GM21515 (cell line): Measurements from ENCODE around the gene MTMR12.

Experiments
- ATAC-seq: cut with Tn5 transposase; IDR thresholded peaks from one replicate; pipeline ENCODE4 v1.9.1; 2021; ENCODE audit not compliant: unreplicated experiment

Gene MTMR12

DNA sequence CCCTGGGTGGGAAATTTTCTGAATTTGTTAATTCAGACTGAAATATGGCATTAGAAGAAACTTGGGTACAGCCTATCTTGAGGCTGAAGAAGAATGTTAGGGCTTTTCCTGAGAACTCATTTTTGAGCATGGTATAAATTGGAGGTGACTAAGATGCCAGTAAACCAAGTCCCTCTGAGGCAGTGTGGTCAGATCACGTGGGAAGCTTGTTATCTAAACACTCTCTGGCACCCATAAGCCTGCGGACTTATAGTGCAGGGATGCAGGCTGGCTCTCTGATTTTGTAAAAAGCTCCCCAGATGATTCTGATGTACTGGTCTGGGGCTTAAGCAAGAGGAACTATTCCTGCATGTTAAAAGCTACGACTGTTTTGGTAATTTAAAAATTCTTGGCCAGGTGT lies 34.3 kb downstream of the MTMR12 start:
- no peak for ATAC-seq

DNA sequence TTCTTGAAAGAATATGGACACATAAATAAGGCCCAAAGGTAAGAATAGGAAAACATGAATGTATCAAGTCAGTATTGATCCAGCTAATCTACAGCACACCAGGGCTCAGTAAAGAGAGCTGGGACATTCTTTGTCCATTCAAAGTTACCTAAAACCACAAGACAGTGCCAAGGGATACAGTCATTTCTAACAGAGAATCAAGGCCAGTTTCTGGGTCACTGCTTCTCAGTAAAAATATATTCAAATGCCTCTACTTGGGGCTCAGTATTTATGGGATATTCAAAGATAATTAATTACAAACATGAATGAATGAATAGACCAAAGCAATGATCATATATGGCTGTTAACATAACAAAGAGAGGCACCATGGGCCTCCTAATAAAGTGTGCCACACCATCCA lies 34.9 kb downstream of the MTMR12 start:
- ATAC-seq: no peak

DNA sequence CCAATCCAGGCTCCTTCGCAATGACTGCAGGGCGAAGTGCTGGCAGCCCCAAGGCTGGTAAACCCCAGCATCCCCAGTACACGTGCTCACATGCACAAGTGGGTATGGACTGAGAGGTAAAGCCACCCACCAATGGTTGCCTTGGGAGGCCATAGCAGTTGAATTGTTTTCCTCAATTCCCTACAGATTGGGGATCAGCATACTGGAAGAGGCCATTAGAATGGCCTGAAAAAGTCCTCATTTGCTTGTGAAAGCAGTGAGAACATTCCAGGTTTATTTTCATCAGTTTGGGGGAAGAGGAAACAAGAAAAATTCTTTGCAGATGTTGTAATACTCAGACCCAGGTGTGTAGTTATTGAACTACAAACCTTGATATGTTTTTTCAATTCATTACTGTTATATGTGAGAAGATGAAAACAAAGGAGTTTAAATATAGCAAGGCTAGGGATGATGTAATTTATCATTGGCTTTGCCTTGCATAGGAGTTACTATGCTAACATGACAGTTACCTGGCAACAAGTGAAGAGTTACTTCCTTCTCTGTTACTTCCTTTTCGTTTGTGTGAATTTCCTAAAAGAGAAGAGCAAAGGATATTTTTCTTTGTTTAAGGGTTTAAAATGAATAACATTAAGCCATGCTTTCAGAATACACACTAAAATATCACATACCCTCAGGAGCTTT lies 36.4 kb downstream of the MTMR12 start:
- peak; percentile 36 for ATAC-seq

DNA sequence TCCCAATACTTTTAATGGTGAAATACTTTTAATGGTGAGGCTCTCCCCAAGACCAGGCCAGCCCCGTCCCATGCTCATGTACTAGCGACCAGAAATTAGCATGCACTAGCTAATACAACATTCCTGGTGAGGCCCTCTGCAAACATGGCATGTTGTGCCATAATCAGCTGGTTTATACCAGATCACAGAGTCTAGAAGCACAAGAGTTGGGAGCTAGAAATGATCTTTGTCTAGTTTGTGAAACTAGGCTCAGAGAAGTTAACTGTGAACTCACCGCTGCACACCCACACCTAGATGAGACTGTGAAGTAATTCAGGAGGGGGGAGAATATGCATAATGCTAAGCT lies 37.4 kb downstream of the MTMR12 start:
- no peak for ATAC-seq

DNA sequence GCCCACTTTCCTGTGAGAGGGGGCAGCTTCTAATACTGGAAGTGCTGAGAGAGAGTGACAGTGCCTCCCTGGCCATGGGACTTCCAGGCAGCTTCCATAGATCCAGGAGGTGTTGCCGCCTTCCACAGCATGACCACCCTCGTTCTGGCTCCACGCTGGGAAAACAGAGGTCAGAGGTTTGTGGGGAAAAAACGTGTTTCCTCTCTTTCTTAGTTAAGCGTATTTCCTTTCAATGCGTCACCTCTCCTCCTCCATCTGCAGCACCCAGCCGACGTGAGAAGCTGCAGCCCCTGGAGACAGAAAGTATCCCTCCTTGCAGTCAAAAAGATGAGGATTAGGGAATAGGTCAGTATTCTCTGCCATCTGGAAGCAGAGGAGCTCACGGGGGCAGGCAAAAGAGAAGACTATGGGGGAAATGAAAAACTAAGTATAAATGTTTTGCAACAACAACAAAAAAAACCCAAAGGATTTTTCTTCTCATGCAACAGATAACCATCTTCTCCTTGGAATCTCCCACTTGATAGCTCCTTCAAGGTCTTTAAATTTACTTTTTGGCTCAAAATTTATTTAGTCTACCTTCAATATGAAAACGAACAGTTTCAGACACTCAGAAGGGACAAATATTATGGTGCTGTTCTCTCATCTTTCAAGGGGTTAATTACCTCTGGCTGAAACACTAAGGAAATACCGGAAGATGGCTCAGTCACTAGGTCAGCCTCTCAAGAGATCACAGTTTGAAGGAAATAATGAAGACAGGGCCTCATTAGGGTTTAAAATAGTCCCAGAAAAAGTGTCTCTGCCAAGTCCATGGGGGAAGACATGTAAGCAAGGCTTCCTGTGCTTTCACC lies 38.0 kb downstream of the MTMR12 start:
- ATAC-seq: no peak

DNA sequence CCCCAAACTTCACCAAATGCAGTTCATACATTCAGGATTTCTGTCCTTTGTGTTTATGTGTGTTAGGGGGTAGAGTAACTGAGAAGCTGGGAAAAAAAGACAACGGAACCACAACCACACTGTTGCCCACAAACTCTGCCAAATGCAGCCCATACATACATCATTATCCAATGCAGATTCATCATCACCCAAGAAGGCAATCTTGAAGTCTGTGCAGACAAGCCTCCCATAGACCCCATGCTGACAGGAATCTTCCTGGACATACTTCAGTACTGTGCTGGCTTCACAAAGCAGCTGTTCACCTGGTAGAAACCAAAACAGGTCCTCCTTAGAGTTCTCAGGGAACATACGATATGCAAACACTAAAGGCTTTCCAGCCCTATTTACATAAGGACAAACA lies 38.9 kb downstream of the MTMR12 start:
- no peak for ATAC-seq

DNA sequence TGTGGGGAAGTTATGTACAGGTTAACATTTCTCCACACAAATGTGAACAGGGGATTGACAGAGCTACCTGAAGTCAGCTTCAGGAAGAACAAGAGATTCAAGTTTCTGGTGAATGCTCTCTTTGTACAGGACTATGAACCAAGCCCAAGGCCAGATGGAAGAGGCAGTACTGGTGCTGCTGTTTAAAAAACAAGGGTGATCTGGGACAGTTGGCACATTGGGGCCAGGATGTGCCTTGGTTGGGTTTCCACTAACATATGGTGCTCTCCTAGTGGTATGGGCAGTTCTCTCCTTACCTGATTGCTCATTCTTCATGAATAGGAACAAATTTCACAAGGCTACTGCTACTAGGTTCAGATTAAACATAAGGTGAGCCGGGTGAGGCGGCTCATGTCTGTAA lies 40.0 kb downstream of the MTMR12 start:
- no peak for ATAC-seq

DNA sequence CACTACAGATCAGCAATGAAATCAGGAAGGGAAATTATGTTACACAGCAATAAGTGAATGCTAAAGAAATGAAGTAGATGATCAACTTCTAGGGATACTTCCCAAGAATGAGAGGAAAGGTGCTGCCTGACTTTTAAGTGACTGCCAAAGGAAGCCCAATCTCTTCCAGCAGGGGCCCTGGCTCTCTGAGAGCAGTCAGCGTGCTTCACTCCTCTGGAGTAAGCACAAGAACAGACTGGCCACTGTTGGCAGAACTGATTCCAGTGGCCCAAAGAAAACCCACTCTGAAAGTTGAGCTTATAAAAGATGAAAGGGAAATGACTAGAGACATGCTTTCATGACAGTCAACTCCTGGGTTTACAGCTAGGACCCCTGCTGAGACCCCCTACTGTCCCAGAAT lies 41.8 kb downstream of the MTMR12 start:
- no peak for ATAC-seq

DNA sequence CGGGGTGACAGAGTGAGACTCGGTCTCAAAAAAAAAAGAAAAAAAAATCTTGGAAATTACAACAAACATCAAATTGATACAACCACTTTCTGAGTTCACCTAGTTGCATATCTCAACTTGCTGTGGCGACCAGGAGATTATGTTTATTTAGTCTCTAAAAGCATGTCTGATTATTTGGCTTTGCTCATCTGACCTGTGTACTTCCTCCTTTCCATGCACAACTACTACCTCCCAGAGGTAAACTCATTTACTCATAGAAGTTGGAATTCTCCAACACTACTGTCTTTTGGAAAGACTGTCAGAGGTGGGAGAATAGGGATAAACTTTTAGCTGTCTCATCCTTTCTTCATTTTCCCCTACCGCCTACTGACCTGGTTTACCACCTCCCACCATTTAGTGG lies 42.6 kb downstream of the MTMR12 start:
- ATAC-seq: no peak

DNA sequence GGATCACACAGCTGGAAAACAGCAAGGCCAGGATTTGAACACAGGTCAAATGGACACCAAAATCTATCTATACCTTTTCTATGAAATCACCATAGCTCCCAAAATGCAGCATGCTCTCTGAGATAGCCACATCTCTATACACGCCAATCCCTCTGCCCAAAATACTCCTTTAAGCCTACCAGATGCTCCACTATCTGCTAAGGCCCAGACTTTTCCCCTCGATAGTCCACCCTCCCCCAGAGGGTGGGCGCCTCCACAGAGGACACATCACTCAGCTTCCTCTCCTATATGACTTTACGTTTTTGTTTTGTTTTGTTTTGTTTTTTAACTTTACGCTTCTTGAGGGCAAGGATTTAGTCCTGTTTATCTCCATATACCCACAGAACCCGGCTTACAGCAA lies 46.8 kb downstream of the MTMR12 start:
- ATAC-seq: no peak

DNA sequence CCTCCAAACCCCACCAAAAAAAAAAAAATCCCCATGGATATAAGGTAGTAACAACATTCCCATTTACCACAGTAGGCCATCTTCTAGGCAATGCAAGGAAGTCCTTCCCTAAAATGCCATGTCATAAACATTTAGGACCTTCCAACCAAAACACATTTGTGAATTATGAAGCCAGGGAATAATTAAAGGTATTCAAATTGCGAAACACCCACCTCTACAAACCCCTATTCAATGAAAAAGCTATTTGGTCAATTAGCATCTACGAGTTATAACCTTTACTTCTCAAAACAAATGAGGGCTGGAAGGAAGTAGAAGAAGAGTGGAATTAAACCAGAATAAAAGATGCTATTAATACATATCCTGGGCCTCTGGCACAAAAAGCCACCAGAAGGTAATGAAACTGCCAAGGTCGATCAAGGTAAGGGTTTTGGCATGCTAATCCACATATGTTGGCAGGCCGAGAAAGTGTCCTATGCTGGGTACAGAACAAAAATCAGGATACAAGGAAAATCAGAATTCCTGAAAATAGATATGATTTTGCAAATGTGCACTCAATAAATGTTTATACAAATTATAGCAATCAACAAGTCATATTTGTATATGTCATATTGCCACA lies 47.7 kb downstream of the MTMR12 start:
- ATAC-seq: no peak

DNA sequence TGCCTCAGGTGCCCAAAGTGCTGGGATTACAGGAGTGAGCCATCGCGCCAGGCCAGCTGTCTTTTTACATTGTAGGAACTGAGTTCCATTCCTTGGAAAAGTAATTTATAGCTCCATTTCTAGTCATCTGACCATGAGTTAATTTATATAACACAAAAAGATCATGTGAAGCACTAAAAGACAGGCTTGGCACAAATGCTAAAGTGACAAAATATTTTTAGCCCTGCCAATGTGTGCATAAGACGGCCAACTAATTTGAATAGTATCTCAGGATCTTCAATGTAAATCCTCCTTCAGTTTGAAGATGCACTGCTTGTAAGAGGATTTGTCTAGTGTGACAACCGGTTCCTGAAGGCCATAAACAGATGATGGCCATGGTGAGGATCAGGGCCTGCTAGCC lies 49.1 kb downstream of the MTMR12 start:
- no peak for ATAC-seq

DNA sequence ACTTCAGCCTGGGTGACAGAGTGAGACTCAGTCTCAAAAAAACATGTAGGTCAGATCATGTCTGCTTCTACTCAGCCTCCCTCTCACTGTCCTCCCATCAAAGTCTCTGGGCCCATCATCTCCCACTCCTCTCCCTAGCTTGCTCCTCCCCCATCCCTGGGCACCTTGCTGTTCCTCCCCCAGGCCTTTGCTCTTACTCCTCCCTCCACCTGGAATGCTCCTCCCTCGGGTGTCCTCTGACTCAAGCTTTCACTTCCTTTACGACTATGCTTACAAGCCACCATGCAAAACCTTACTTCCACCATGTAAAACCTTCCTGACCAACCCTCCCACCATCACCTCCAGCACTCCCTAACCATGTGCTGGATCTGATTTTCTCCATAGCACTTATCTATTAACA lies 51.5 kb downstream of the MTMR12 start:
- peak; percentile 73 for ATAC-seq

DNA sequence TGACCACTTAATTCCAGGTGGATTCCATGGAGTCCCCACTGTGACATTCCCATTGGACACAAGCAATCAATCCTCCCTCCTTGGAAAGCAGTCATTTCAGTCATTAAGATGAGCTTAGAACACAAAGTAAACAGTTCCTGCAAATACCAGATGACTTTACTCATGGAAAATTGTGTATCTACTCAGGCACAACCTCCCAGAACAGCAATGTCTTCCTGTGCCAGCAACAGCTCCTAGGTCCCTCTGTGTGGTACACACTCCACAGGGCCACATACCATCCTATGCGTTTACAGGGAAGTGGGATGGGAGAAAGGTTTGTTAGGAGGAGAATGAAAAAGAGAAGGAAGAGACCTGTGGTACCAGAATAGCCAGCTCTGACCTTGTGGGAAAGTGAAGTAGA lies 53.7 kb downstream of the MTMR12 start:
- ATAC-seq: no peak

DNA sequence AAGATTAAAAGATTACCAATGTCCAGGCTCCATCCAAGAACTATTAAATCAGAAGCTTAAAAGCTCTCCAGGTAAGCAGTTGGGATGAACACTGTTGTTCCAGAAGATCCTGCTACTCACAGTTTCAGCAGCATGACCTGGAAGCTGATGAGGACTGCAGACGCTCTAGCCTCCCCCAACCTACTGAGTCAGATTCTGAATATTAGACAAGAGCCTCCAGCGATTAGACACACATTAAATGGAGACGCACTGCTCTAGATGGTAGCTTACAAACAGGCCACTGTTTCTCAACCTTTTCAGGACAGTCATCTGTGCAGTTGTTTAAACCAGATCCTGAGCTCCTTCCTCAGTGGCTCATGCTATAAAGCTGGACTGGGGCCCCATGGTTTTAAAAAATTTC lies 54.3 kb downstream of the MTMR12 start:
- no peak for ATAC-seq

DNA sequence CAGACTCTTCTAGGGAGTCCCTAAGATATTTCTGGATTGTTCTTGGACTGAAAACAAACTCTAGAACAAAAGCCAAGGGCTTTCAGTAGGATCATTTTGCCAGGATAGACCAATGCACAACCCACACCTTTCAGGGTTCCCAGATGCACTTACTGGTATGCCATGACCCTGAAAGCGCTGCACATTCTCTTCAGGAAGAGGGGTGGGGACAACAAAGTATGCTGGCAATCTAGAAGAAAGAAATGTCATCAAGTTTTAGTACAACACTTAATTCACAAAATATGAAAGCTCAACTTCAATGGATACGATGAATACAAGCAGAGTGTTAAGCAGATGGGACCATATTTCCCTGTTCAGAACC lies 57.2 kb downstream of the MTMR12 start:
- ATAC-seq: no peak

DNA sequence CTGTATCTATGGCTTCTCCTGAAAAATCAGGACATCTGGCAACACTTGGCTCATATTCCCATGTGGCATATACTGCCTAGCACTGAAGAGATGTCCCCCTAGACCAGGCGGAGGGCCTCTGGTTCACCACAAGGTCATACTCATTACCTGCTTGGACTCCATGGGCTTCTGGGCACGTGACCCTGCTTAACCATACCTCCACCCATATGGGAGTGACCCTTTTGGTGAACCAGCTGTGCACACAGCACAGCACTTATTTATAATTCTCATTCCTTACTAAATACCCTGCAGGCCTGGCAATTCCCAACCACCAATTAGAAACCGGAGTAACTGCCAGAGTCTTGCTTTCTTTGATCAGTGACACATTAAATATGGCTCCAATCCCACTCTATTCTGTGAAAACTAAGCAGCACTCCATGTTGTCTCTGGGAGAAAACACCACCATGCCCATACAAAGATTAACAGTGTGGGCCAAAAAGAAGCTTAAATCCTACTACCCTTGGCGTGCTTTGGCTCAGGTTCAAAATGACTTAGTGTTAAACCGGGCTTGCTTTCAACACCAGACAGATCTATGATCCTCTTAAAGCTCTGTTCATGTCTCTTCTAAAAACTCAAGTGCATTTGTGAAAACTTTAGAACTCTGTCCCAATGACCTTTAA lies 57.7 kb downstream of the MTMR12 start:
- no peak for ATAC-seq

DNA sequence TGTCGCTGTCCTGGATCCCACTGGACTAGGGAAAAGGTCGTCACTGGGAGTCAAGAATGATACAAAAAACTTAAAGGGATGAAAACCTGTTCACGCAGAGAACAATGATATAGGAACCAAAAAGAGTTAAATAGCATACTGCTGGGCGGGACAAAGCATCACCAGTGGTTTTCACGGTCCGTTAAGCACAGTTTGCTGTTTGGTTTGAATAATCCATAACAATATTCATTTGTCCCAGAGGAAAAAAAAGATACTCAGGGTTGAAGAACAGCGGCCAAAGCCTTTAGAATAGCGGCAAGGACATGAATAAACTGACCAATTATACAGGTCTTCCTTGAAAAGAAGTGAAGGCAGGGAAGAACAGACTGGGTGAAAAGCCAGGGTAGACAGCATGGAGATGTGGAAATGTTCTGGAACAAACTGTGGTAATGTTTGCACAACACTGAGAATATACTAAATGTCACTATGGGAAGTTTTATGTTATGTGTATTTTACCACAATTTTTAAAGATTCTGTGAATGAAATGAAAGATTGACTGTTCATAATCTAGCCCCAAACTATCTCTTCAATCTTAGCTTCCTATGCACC lies 60.8 kb downstream of the MTMR12 start:
- ATAC-seq: no peak

DNA sequence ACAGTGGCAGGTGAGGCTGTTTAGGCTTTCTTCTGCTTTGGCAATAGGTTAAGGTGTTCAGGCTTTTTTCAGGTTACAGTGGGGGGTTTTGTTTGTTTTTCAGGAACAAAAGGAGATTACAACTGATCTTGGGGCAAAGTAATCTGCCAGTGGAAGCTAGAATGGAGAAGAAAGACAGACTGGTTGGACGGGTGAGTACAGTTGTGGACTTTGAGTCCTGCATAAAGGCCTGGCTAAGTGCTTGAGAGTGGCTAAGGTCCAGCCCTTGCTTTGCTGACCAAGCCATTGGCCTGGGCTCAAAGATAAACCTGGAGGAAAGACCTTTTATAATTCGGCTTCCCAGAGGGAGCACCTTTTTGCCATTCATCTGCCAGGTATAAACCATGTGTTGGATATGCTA lies 63.1 kb downstream of the MTMR12 start:
- ATAC-seq: no peak

DNA sequence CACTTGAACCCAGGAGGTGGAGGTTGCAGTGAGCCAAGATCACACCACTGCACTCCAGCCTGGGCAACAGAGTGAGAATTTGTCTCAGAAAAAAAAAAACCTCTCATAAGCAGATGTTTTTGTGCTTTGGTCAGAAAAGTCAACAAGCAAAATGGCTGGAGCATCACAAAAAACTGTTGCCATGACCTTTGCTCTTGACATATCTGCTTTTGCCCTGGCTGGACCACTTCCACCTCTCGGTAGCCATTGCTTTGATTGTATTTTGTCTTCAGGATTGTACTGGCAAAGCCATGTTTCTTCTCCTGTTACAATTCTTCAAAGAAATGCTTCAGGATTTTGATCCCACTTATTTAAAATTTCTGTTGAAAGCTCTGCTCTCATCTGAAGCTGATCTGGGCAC lies 67.0 kb downstream of the MTMR12 start:
- ATAC-seq: no peak

DNA sequence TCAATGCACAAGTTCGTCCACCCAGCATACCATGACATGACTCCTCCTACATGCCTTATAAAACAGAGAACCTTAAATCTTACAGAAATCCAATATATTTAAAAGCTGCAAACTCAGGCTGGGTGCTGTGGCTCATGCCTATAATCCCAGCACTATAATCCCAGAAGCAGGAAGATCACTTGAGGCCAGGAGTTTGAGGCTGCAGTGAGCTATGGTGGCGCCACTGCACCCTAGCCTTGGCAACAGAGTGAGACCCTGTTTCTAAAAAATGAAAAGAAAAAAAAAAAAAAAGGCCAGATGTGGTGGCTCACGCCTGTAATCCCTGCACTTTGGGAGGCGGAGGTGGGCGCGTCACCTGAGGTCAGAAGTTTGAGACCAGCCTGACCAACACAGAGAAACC lies 68.7 kb downstream of the MTMR12 start:
- ATAC-seq: no peak
